ENCODE data around the gene GRK5. TPM values are rescaled to one million over a fixed set of nuclear protein-coding genes. Genes with fewer than 3 reads are reported as not detected.

Gene GRK5
- total RNA-seq, 6 experiments from 2014 or later = 9.7 to 16.8 (median 15.9) TPM

- Mint-ChIP-seq H3K27ac (no peak overlapping the region), H3K4me1 (ENCODE audit: low read depth) (peaks cover 2% of the 10 kb centered on the region; the same call in 1 of the 2 replicates), H3K4me3 (no peak overlapping the region), H3K9me3 (no peaks in the 10 kb centered on the region), H3K36me3 (ENCODE audit: low read depth) (peaks cover 16% of the 10 kb centered on the region), H3K27me3 (ENCODE audit: insufficient read depth) (peaks cover 2% of the 10 kb centered on the region; the same call in 1 of the 2 replicates)
- DNase-seq = no peak
- TF ChIP-seq, protein P1, sequence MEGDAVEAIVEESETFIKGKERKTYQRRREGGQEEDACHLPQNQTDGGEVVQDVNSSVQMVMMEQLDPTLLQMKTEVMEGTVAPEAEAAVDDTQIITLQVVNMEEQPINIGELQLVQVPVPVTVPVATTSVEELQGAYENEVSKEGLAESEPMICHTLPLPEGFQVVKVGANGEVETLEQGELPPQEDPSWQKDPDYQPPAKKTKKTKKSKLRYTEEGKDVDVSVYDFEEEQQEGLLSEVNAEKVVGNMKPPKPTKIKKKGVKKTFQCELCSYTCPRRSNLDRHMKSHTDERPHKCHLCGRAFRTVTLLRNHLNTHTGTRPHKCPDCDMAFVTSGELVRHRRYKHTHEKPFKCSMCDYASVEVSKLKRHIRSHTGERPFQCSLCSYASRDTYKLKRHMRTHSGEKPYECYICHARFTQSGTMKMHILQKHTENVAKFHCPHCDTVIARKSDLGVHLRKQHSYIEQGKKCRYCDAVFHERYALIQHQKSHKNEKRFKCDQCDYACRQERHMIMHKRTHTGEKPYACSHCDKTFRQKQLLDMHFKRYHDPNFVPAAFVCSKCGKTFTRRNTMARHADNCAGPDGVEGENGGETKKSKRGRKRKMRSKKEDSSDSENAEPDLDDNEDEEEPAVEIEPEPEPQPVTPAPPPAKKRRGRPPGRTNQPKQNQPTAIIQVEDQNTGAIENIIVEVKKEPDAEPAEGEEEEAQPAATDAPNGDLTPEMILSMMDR (IDR thresholded peaks at IDR 0.05) = no peak
These were observed 297.8 kb downstream of the GRK5 start for GRCh38 chr10:119505131-119505551.

Small RNA genes lying within 50 kb of the gene (microRNA-seq; reads per million reads assigned to microRNA genes)
- gene MIR4681 = not detected

Other genes starting within 250 kb of the GRK5 start
- gene NANOS1, start 177.9 kb upstream of the GRK5 start, total RNA-seq (2021; fragmentation: NEBNext Ultra II Directional; extraction: Animal tissue kit (Norgen Biotek cat#: 25700)) = under 1 TPM; 0.05 to 0.33 (median 0.12) TPM
- 100 to 1,000 TPM; 132 to 149 (median 139) TPM for gene EIF3A, start 126.8 kb upstream of the GRK5 start, total RNA-seq (2021; fragmentation: NEBNext Ultra II Directional; extraction: Animal tissue kit (Norgen Biotek cat#: 25700))
- gene DENND10, start 103.5 kb upstream of the GRK5 start, total RNA-seq (2021; fragmentation: NEBNext Ultra II Directional; extraction: Animal tissue kit (Norgen Biotek cat#: 25700)) = 10 to 100 TPM; 43.9 to 53.8 (median 46.8) TPM
- gene SFXN4, start 41.9 kb upstream of the GRK5 start, total RNA-seq (2021; fragmentation: NEBNext Ultra II Directional; extraction: Animal tissue kit (Norgen Biotek cat#: 25700)) = 10 to 100 TPM; 10.9 to 18.5 (median 14.2) TPM
- gene PRDX3, start 28.8 kb upstream of the GRK5 start, total RNA-seq (2021; fragmentation: NEBNext Ultra II Directional; extraction: Animal tissue kit (Norgen Biotek cat#: 25700)) = 100 to 1,000 TPM; 156 to 183 (median 171) TPM